Stomach (tissue), 9 donors: Measurements from ENCODE around the gene PRPF6. TPM values are rescaled to one million over a fixed set of nuclear protein-coding genes. Genes with fewer than 3 reads are reported as not detected.

ENCODE experiments used
- DNase-seq, 2 donors: peaks; one replicate each; pipeline versions ENCODE4 v3.0.0 to v3.0.0-alpha.2; 2013 to 2019
- H3K27ac ChIP-seq, 5 donors: fragments of 200-600 bp in 4 of 5; sonication (generic) in 4 of 5; one replicate each; pipeline ENCODE4 v1.5.1; 2013 to 2019; ENCODE audit warnings: mild to moderate bottlenecking in 1 of 5, moderate library complexity in 1 of 5
- H3K27me3 ChIP-seq, 3 donors: fragments of 200-600 bp; sonication (generic); one replicate each; pipeline ENCODE4 v1.5.1; 2017 to 2019; ENCODE audit warnings: mixed run types in 1 of 3
- H3K36me3 ChIP-seq, 4 donors: fragments of 200-600 bp; sonication (generic); 1 replicate in 3 of 4; 2 replicates in 1 of 4; pipeline ENCODE4 v1.5.1; 2016 to 2019
- H3K4me1 ChIP-seq, 4 donors: fragments of 200-600 bp; sonication (generic); one replicate each; pipeline ENCODE4 v1.5.1; 2016 to 2019
- H3K4me3 ChIP-seq, 4 donors: fragments of 200-600 bp; sonication (generic) in 3 of 4; one replicate each; pipeline ENCODE4 v1.5.1; 2016 to 2019; ENCODE audit warnings: mild to moderate bottlenecking in 1 of 4
- H3K9me3 ChIP-seq, 4 donors: fragments of 200-600 bp; sonication (generic); one replicate each; pipeline ENCODE4 v1.5.1; 2016 to 2019
- EP300 ChIP-seq: sonication (generic); formaldehyde crosslinking; IDR thresholded peaks from one replicate; pipeline ENCODE4 v1.6.1; 2017; ENCODE audit warnings: antibody characterized with exemption
- POLR2A ChIP-seq, 4 donors: fragments of 450-650 bp; IDR thresholded peaks; one replicate each; pipeline ENCODE4 v1.6.1; 2016; ENCODE audit warnings: antibody characterized with exemption in 4 of 4, control low read depth in 2 of 4, mild to moderate bottlenecking in 1 of 4, moderate library complexity in 1 of 4
- POLR2AphosphoS5 ChIP-seq, 3 donors: sonication (generic); formaldehyde crosslinking; IDR thresholded peaks; one replicate each; pipeline ENCODE4 v1.6.1; 2016; ENCODE audit warnings: antibody characterized with exemption in 3 of 3
- WGBS, 5 donors: extraction: QIAGEN DNeasy Blood & Tissue Kit in 3 of 5; methylation state at CpG; one replicate each; pipeline versions ENCODE4 v1.1.5 to v1.1.7; 2013 to 2018; 5-methylcytosine and 5-hydroxymethylcytosine counted together
- intact Hi-C: fragments of 100-400 bp; cut with DNase I; formaldehyde crosslinking; loops from one replicate; pipeline ENCODE4 v1.15.1; 2023; ENCODE audit warnings: low total_unique reads
- polyA plus RNA-seq, 3 donors: library from polyadenylated mRNA; stranded (reverse); fragments of 200-250 nt; gene quantifications; one replicate each; pipeline ENCODE4 v1.2.3, GENCODE V29; 2013
- total RNA-seq, 5 donors: library from RNA; depleted of rRNA; stranded (reverse); fragments of >200 nt; gene quantifications; one replicate each; pipeline versions ENCODE4 v1.1.0 to v1.2.3, GENCODE V29; 2014 to 2016
- TF ChIP-seq, protein P1 (sequence below), 7 experiments: fragments of 450-650 bp in 4 of 7; fragments of 200-600 bp in 3 of 7; sonication (generic) in 3 of 7; IDR thresholded peaks; one replicate each; pipeline ENCODE4 v1.5.1; 2016 to 2019; ENCODE audit warnings: antibody characterized with exemption in 7 of 7, control low read depth in 2 of 7, mild to moderate bottlenecking in 1 of 7
- donor health status: healthy with polysubstance abuse.
- donor health status: Bipolar disorder and iron deficiency.
- donor health status: healthy.

The PRPF6 gene
- total and polyA plus RNA-seq, 8 donors = 27.0 to 67.4 (median 39.6) TPM

- intact Hi-C loops = no loop called here
- H3K27ac ChIP-seq = no peak overlapping the region
- H3K36me3 ChIP-seq = peaks cover 28 to 67% (median 66%) of the 10 kb centered on the region in 4 donors
- WGBS, 5 donors = 70 to 85% (median 79%) methylated on average over 6 to 11 of the region's 11 CpGs
- H3K4me3 ChIP-seq = no peak overlapping the region
- TF ChIP-seq POLR2AphosphoS5 (IDR thresholded peaks at IDR 0.05) = no peak
- TF ChIP-seq, protein P1, sequence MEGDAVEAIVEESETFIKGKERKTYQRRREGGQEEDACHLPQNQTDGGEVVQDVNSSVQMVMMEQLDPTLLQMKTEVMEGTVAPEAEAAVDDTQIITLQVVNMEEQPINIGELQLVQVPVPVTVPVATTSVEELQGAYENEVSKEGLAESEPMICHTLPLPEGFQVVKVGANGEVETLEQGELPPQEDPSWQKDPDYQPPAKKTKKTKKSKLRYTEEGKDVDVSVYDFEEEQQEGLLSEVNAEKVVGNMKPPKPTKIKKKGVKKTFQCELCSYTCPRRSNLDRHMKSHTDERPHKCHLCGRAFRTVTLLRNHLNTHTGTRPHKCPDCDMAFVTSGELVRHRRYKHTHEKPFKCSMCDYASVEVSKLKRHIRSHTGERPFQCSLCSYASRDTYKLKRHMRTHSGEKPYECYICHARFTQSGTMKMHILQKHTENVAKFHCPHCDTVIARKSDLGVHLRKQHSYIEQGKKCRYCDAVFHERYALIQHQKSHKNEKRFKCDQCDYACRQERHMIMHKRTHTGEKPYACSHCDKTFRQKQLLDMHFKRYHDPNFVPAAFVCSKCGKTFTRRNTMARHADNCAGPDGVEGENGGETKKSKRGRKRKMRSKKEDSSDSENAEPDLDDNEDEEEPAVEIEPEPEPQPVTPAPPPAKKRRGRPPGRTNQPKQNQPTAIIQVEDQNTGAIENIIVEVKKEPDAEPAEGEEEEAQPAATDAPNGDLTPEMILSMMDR (IDR thresholded peaks at IDR 0.05) = no peak
- H3K9me3 ChIP-seq = no peaks in the 10 kb centered on the region
- H3K4me1 ChIP-seq = peaks cover 16 to 54% (median 35%) of the 10 kb centered on the region in 4 donors
- peak in 1 of 2 donors; percentile 33 for DNase-seq
- H3K27me3 ChIP-seq = peaks cover 0 to 37% (median 29%) of the 10 kb centered on the region in 3 donors
Observed at GRCh38 chr20:64033981-64034493, 53.1 kb downstream of the PRPF6 start.

DNA sequence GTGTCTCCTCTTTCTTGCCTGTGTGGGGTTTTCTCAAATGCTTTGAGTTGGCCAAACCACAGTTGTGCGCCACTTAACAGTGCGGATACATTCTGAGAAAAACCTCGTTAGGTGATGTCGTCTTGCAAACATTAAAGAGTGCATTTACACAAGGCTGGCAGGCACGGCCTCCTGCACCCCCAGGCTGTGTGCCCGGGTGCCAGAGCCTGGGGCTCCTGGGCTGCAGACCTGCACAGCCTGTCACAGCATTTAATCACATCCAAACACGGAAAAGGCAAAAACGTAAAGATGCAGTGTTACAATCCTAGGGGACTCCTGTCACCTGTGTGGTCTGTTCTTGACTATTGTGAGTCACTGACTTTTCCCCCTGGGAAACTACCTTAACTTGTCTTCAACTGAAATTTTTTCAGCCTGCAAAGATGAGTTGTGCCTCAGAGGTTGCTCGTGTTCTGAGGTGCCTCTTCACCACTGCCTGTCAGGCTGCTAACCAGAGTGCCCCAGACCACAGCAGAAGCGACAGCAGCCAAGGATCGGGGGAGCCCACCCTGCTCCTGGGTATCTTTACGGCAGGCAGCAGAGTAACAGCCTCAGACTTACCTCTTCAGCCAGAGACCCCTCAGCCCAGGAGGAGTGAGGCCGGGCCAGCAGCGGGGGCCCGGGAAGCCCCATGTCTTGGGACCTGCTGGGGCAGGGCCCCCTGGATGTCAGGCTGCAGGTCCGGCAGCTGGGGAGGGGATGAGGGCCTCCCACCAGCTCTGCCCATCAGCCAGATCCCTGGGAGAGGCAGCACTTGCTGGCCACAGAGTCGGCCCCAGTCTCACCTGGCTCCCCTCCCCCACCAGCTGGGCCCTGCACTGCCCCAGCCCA, 54.4 kb downstream of the PRPF6 start:
- 79 to 83% (median 79%) methylated on average over 13 to 17 of the region's 17 CpGs for WGBS, 5 donors
- H3K27me3 ChIP-seq = peaks cover 0 to 49% (median 42%) of the 10 kb centered on the region in 3 donors

DNA sequence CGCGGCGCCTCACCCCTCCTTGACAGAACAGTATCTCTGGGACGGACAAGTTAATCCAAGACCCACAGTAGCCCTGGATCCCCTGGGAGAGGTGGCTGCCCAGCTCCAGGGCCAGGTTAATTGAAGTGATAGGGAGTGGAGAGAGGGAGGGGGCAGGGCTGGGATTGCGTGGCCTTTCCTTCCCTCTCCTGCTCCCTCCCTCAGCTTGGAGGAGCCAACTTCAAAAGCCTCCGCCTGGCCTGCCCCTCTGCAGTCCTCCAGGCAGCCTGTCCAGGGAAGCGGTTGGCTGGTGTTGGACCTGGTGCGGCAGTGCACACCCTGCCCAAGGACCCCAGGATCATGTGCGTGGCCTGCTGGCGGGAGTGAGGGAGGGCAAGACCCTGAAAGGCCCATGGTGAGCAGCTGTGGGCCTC, 55.0 kb downstream of the PRPF6 start, which contains the start of gene C20orf204:
Gene C20orf204 (plus strand): TSS at position 250 of the 413 bp plus-strand sequence. CDS start 142 bp downstream, at position 392.
- Histone ChIP-seq H3K36me3 (peaks cover 16 to 48% (median 47%) of the 10 kb centered on the region in 4 donors), H3K4me3 (no peak within 1 kb of the TSS), H3K27ac (no peak within 1 kb of the TSS), H3K27me3 (peaks cover 0 to 56% (median 48%) of the 10 kb centered on the region in 3 donors), H3K9me3 (no peaks in the 10 kb centered on the region), H3K4me1 (peaks cover 23 to 48% (median 40%) of the 10 kb centered on the region in 4 donors)
- TF ChIP-seq, protein P1 (IDR thresholded peaks at IDR 0.05) = no peak
- no peak for TF ChIP-seq POLR2A (IDR thresholded peaks at IDR 0.05)
- TF ChIP-seq POLR2AphosphoS5 (IDR thresholded peaks at IDR 0.05) = no peak
- TF ChIP-seq EP300 = no peak
- intact Hi-C loops = no loop called here
- 58 to 69% (median 65%) methylated on average over 6 to 10 of the region's 10 CpGs for whole genome bisulfite sequencing, 5 donors
- DNase-seq = no peak

More for the DNA sequence above, 54.4 kb downstream of the PRPF6 start:
- no peak for TF ChIP-seq POLR2A (IDR thresholded peaks at IDR 0.05)
- TF ChIP-seq POLR2AphosphoS5 (IDR thresholded peaks at IDR 0.05) = no peak
- no peak for TF ChIP-seq EP300
- TF ChIP-seq, protein P1 (IDR thresholded peaks at IDR 0.05) = no peak
- Histone ChIP-seq H3K9me3 (no peaks in the 10 kb centered on the region), H3K4me1 (peaks cover 23 to 54% (median 38%) of the 10 kb centered on the region in 4 donors), H3K36me3 (peaks cover 18 to 54% (median 53%) of the 10 kb centered on the region in 4 donors), H3K4me3 (no peak overlapping the region), H3K27ac (no peak overlapping the region)
- intact Hi-C loops = no loop called here
- no peak for DNase-seq

DNA sequence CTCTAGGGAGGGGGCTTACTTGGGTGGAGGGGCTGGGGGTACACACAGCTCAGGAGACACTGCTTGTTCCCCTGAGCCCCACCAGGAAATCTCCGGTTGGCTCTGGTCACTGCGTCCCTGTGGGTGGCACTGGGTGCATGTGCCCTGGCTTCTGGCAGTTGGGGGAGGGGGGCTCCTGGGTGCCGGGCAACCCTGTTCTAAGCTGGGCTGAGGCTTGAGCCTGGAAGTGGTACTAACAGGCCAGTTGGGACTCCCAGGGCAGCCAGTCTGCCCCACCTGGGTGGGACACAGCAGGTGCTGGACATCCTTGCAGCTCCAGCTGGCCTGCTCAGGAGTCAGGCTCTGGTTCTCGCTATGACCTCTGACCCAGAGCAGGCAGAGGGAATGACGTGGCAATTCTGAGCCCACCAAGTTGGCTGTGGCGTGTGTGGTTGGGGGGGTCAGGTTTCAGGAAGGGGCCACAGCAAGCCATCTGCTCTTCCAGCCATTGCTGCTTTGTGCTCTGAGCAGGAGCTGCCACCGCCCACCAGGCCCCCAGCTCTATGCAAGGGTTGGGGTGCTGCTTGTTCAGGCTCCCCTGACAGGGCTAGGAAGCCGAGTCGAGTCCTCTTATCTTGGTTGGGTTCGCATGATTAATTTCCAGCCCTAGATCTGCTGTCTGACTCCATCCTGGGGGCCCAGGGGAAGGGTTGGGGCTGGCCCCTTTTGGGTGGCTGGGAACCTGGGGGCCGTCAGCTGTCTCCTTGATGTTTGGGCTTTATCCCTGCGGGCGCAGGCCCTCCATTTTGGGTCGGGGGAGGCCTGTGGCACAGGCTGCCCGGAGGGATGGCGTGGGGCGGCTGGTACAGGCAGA, 55.6 kb downstream of the PRPF6 start:
- Histone ChIP-seq H3K4me1 (peaks cover 23 to 50% (median 45%) of the 10 kb centered on the region in 4 donors), H3K27ac (no peak overlapping the region), H3K4me3 (no peak overlapping the region), H3K27me3 (peaks cover 0 to 62% (median 54%) of the 10 kb centered on the region in 3 donors), H3K9me3 (no peaks in the 10 kb centered on the region), H3K36me3 (peaks cover 15 to 42% (median 41%) of the 10 kb centered on the region in 4 donors)
- intact Hi-C loops = no loop called here
- TF ChIP-seq POLR2AphosphoS5 (IDR thresholded peaks at IDR 0.05) = no peak
- TF ChIP-seq, protein P1 (IDR thresholded peaks at IDR 0.05) = no peak
- TF ChIP-seq POLR2A (IDR thresholded peaks at IDR 0.05) = no peak
- no peak for TF ChIP-seq EP300
- DNase-seq = no peak
- 46 to 62% (median 49%) methylated on average over 12 to 17 of the region's 17 CpGs for WGBS, 5 donors
